Smooth muscle cell (in vitro differentiated cells): ENCODE measurements around the gene EML2. TPM values are rescaled to one million over a fixed set of nuclear protein-coding genes. Genes with fewer than 3 reads are reported as not detected.

ENCODE experiments used
- DNase-seq: peaks from one replicate; lab custom pipeline; 2025; ENCODE audit not compliant: unreplicated experiment; lab: John Stamatoyannopoulos, UW
- H2AFZ ChIP-seq: fragments of 200-600 bp; sonication (generic); 2 replicates; pipeline ENCODE4 v1.6.0; 2016; ENCODE audit warnings: antibody characterized with exemption, low read depth, mild to moderate bottlenecking
- H3F3A ChIP-seq: fragments of 200-600 bp; sonication (generic); 2 replicates; pipeline ENCODE4 v1.6.0; 2017; ENCODE audit warnings: antibody characterized with exemption, low read depth
- H3K27ac ChIP-seq: fragments of 200-600 bp; sonication (generic); 2 replicates; pipeline ENCODE4 v1.5.1; 2016; ENCODE audit warnings: low read depth, mild to moderate bottlenecking
- H3K27me3 ChIP-seq: fragments of 200-600 bp; sonication (generic); 2 replicates; pipeline ENCODE4 v1.6.1; 2016; ENCODE audit warnings: low read depth, mild to moderate bottlenecking
- H3K36me3 ChIP-seq: fragments of 200-600 bp; sonication (generic); 2 replicates; pipeline ENCODE4 v1.5.1; 2016; ENCODE audit warnings: low read depth
- H3K4me1 ChIP-seq: fragments of 200-600 bp; sonication (generic); 2 replicates; pipeline ENCODE4 v1.5.1; 2016; ENCODE audit warnings: low read depth
- H3K4me2 ChIP-seq: fragments of 200-600 bp; sonication (generic); 2 replicates; pipeline ENCODE4 v1.6.0; 2016; ENCODE audit warnings: mild to moderate bottlenecking
- H3K4me3 ChIP-seq: fragments of 200-600 bp; sonication (generic); 2 replicates; pipeline ENCODE4 v1.5.1; 2016; ENCODE audit warnings: mild to moderate bottlenecking
- H3K79me2 ChIP-seq: fragments of 200-600 bp; sonication (generic); 2 replicates; pipeline ENCODE4 v1.6.0; 2016; ENCODE audit warnings: low read depth, mild to moderate bottlenecking
- H3K9ac ChIP-seq: fragments of 200-600 bp; sonication (generic); 2 replicates; pipeline ENCODE4 v1.6.0; 2016; ENCODE audit warnings: low read depth
- H3K9me3 ChIP-seq: fragments of 200-600 bp; sonication (generic); replicated peaks from 2 replicates; pipeline ENCODE4 v1.5.1; 2016; ENCODE audit warnings: low read depth
- H4K20me1 ChIP-seq: fragments of 200-600 bp; sonication (generic); 2 replicates; pipeline ENCODE4 v1.6.0; 2016; ENCODE audit warnings: low read depth
- WGBS: methylation state at CpG from one replicate; pipeline ENCODE4 v1.1.7; 2016; ENCODE audit warnings: low lambda C conversion rate; 5-methylcytosine and 5-hydroxymethylcytosine counted together
- polyA plus RNA-seq: library from polyadenylated mRNA; unstranded; fragments of >200 nt; fragmentation: Nextera tagmentation; extraction: Ambion mirVana; gene quantifications from 2 replicates; pipeline ENCODE4 v1.2.1, GENCODE V29; 2016
- total RNA-seq: library from RNA; depleted of rRNA; stranded (reverse); fragments of >200 nt; gene quantifications from 2 replicates; pipeline ENCODE4 v1.2.3, GENCODE V29; 2014
- TF ChIP-seq, protein P1 (sequence below): fragments of 200-600 bp; sonication (generic); IDR thresholded peaks from 2 replicates; pipeline ENCODE4 v1.5.1; 2017; ENCODE audit warnings: borderline replicate concordance, mild to moderate bottlenecking, antibody characterized with exemption; ENCODE audit not compliant: insufficient read depth, poor library complexity, severe bottlenecking

Gene EML2
- total and polyA plus RNA-seq, 2 experiments from 2014 or later, result 7.7 to 19.0 TPM

DNA sequence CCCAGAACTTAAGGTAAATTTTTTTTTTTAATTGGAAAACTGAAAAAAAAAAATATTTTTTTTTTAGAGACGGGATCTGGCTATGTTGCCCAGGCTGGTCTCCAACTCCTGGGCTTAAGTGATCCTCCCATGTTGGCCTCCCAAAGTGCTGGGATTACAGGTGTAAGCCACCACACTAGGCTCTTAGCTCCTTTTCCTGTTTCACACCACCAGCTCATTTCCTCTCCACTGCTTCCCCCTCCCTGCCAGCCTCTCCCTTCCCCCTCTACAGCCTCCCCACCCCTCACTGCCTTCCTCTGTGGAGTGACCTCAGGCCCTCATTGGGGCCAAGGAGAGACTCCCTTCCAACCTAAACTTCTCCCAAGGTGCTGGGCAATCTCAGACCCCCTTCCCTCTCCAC, 24.6 kb upstream of the EML2 start:
- H3K27ac ChIP-seq, result no peak overlapping the region
- 64% methylated on average over 1 of the region's 1 CpG for WGBS
- TF ChIP-seq, protein P1, sequence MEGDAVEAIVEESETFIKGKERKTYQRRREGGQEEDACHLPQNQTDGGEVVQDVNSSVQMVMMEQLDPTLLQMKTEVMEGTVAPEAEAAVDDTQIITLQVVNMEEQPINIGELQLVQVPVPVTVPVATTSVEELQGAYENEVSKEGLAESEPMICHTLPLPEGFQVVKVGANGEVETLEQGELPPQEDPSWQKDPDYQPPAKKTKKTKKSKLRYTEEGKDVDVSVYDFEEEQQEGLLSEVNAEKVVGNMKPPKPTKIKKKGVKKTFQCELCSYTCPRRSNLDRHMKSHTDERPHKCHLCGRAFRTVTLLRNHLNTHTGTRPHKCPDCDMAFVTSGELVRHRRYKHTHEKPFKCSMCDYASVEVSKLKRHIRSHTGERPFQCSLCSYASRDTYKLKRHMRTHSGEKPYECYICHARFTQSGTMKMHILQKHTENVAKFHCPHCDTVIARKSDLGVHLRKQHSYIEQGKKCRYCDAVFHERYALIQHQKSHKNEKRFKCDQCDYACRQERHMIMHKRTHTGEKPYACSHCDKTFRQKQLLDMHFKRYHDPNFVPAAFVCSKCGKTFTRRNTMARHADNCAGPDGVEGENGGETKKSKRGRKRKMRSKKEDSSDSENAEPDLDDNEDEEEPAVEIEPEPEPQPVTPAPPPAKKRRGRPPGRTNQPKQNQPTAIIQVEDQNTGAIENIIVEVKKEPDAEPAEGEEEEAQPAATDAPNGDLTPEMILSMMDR, result no peak

DNA sequence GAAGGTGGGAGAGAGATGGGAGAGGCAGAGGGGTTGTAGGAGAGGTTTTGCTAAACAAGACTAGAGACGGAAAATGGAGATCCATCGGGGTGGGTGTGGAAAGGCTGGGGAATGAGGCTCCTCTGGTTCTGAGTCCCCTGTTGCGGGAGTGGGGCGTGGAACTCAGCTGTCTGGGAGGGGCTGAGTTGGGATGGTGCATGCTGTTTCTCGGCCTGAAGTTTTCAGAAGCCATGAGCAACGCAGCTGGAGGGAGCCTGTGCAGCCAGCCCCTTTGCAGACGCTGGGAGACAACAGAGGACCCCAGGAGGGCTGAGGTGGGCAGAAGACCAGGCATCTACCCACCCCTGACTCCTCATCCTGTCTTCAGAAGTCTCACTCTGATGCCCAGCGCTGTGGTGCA, 21.4 kb upstream of the EML2 start:
- H3K79me2 ChIP-seq, result no peaks in the 10 kb centered on the region
- peaks cover 7% of the 10 kb centered on the region for H3K4me1 ChIP-seq
- no peak for DNase-seq
- no peaks in the 10 kb centered on the region for H3K27me3 ChIP-seq
- H2AFZ ChIP-seq, result no peak overlapping the region
- no peaks in the 10 kb centered on the region for H3F3A ChIP-seq
- no peak overlapping the region for H3K4me3 ChIP-seq
- H3K36me3 ChIP-seq, result no peaks in the 10 kb centered on the region
- no peaks in the 10 kb centered on the region for H4K20me1 ChIP-seq
- no peak overlapping the region for H3K4me2 ChIP-seq
- WGBS, result 54% methylated on average over 8 of the region's 8 CpGs
- TF ChIP-seq, protein P1, result no peak
- H3K27ac ChIP-seq, result no peak overlapping the region
- H3K9ac ChIP-seq, result no peak overlapping the region
- H3K9me3 ChIP-seq, result no peaks in the 10 kb centered on the region

More for the DNA sequence above, 24.6 kb upstream of the EML2 start:
- Histone ChIP-seq H3K9me3 (no peaks in the 10 kb centered on the region), H3F3A (no peaks in the 10 kb centered on the region), H2AFZ (no peak overlapping the region), H3K36me3 (no peaks in the 10 kb centered on the region), H3K79me2 (no peaks in the 10 kb centered on the region), H4K20me1 (no peaks in the 10 kb centered on the region), H3K4me2 (no peak overlapping the region), H3K9ac (no peak overlapping the region), H3K4me3 (no peak overlapping the region), H3K27me3 (no peaks in the 10 kb centered on the region), H3K4me1 (peaks cover 7% of the 10 kb centered on the region)
- no peak for DNase-seq

DNA sequence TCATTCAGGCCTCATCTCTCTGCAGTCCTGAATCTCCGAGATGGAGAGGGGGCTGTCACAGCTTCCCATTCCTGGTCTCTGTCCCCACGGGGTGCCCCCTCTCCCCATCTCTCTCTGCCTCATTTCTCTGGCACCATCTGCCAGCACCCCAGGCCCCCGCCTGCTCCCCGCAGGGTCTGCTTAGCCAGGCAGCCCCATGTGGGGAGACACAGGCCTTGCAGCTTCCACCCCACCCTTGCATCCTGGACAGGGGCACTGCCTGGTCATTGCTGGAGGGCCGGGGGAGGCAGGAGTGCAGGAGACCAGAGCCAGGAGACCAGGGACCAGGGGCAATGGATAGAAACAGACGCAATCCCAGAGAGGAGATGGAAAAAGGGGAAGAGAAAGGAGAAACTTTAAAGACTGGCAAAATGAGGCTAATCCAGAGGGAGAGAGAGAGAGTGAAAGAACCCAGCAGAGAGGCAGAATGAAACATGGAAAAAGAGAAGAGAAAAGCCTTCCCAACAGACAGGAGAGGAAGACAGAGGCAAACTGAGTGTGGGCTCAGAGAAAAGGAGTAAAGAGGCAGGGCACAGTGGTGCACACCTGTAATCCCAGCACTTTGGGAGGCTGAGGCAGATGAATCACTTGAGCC, 20.0 kb upstream of the EML2 start:
- WGBS, result 83% methylated on average over 6 of the region's 6 CpGs
- TF ChIP-seq, protein P1, result no peak
- Histone ChIP-seq H3K36me3 (no peaks in the 10 kb centered on the region), H3K27me3 (no peaks in the 10 kb centered on the region), H3K9ac (no peak overlapping the region), H4K20me1 (no peaks in the 10 kb centered on the region), H3K4me2 (no peak overlapping the region), H3K79me2 (no peaks in the 10 kb centered on the region), H3K4me3 (no peak overlapping the region), H3K9me3 (no peaks in the 10 kb centered on the region), H3K4me1 (peaks cover 7% of the 10 kb centered on the region), H3F3A (no peaks in the 10 kb centered on the region), H2AFZ (no peak overlapping the region), H3K27ac (no peak overlapping the region)
- no peak for DNase-seq
